Stimulated activated CD4-positive, alpha-beta T cell treated with anti-CD3 and anti-CD28 coated beads, Interleukin-1b, Interleukin-23, amount 100 ng/mL, for 4 hours (primary cell): ENCODE data around the gene SIMC1.

Source experiments
- DNase-seq, 2 donors: peaks; one replicate each; pipeline ENCODE4 v3.0.0-alpha.2; 2020; ENCODE audit warnings: low read depth in 2 of 2

SIMC1 gene

GRCh38 chr5:176361437-176362232, 123.4 kb downstream of the SIMC1 start, which contains the start of gene KIAA1191:
Gene KIAA1191, minus strand, starts transcription at chr5:176361764. Its CDS starts 2,256 bp downstream, at chr5:176359508.
- peak; percentile 88 to 91 for DNase-seq

DNA sequence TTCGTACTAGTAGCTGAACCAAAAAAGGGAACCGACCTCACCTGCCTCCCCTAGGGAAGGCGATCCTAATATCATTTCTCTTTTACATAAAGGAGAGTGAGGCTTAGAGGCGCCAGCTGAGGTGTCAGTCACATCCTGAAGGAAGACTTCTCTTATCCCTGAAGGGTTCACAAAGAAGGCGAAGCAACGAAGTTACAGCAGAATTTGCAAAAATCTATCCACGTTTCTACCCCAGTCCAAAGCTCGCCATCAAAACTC, 123.9 kb downstream of the SIMC1 start:
- DNase-seq, result no peak

- no peak for DNase-seq
Observed at GRCh38 chr5:176364765-176365350, 126.6 kb downstream of the SIMC1 start.

DNA sequence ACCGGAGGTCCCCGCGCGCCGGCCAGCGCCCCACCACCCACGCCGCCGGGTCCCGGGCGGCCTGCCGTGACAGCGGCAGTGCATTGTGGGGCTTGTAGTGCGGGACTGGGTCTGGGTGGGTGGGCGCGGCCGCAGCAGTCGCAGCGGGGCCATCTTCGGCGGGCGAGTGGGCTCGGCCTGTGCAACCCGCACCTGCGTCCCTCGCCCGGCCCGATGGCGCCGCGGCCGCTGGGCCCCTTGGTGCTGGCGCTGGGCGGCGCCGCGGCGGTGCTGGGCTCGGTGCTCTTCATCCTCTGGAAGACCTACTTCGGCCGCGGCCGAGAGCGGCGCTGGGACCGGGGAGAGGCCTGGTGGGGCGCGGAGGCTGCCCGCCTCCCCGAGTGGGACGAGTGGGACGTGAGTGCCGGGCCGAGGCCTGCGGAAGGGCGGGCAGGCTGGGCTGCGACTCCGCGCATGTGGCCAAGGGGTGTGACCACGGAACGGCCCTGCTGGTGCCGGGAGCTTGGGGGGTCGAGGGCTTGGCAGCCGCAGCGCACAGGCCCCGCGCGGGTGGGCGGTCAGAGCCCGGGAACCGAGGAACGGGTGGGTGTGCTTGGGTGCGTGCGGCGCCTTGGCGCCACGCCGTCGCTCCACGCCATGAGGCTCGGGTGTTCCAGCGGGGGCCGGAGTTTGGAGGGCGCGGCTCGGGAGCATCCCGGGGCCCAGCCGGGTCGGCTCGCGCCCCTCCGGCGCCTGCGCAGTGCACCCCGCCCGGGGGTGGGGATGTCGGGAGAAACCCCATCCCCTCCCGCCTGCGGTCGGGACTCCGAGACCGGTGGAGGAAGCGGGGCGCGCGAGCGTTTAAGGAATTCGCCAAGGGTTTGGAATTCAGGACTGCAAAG, 127.4 kb downstream of the SIMC1 start, which contains the start of gene ARL10:
ARL10 (plus strand) TSS at position 137 of the 881 bp plus-strand sequence; CDS start at position 214, 77 bp downstream.
- peak; percentile 36 to 66 for DNase-seq

DNA sequence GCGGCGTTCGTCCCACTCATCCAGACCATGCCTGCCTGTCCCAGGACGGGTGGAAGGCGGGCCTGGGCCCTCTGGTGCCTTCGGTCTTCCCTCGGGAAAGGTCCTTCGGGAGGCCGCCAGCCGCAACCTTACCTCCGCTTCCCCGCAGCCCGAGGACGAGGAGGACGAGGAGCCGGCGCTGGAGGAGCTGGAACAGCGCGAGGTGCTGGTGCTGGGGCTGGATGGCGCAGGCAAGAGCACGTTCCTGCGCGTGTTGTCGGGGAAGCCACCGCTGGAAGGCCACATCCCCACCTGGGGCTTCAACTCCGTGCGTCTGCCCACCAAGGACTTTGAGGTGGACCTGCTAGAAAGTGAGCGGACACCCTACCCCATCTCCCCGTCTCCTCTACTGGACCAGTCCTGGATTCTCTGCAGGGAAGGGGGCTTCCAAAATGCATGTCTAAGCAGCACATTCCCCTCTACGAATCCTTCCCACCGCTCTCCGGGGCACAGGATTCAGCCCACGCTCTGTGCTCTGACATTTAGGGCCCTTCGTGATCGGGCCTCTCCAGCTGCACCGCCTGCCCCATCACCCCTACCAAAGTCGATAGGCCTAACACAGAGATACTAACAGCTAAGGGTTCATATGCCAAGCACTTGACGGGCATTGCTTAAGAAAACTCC, 128.1 kb downstream of the SIMC1 start:
- no peak for DNase-seq

DNA sequence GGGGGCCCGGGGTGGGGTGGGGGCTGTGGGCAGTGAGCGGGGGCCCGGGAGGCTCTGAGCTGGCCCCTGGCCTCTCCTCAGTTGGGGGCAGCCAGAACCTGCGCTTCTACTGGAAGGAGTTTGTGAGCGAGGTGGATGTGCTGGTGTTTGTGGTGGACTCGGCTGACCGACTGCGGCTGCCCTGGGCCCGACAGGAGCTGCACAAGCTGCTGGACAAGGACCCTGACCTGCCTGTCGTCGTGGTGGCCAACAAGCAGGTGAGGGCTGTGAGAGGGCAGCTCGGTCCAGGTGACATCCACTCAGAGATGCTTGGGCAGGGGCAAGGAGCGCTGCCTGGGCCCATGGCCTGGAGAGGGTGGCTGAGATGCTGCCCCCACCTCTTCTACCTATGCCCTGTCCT, 130.5 kb downstream of the SIMC1 start:
- DNase-seq, result no peak

DNA sequence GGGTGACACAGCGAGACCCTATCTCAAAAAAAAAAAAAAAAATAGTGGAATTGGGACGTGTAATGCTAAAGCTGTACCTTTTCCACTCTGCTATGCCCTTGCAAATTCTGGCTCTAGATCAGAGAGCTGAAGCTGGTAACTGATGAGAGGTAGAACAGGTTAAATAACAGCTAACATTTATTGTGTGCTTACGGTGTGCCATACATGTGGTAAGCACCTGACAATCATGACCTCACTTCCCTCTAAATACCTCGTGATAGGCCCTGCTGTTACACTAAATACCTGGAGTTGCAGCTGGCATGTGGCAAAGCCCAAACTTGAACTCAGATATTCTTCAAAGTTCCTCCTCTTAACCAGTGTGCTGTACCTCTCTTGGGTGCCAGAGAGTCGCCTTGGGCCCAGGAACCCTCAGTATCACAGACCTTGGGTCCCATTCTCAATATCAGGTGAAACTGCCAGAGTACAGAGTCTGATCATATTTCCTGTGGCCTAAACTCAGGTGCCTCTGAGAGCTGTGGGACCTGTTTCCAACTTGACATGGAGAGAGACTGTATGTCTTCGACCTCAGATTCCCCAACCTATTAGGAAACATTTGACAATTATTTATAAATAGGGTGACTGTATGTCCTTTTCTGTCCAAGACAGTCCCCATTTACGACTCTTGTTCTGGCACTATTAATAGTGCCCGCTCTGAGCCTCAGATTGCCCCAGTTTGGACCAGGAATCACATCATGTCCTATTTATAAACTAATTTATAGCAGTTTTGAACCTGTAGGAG, 131.9 kb downstream of the SIMC1 start:
- DNase-seq, result no peak

DNA sequence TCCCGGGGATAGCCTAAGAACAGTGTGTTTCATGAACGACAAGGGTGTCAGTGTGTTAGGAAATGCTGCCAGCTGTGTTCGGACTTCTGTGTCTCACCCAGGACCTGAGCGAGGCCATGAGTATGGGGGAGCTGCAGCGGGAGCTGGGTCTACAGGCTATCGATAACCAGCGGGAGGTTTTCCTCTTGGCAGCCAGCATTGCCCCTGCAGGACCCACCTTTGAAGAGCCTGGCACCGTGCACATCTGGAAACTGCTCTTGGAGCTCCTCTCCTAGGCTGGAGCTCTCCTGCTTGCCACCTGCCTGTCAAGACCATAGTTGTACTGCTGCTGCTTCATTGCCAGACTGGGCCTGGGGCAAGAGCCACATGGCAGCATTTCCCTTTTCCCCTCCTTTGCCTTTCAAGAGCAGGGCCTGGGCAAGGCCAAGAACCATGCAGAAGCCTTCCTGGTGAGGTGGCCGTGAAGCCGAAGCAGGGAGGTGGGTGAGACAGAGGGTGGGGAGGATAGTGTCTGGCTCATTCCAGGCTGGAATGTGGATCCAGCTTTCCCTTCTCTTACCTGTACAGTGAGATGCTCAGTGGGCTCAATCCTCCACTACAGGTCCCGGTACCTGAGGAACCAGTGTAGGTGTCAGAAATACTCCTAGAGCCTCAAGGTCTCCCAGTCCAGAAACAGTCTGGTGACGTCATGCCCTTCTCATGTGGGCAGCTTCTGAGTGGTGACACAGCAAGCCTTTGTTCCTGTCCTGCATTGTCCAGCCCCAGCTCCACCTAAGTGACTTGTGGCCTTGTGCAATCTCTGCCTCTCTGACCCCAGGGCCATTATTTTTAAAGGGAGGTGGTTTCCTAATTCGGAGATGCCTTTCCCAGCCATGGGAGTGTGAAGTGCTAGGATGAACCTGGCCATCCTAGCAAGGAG, 133.7 kb downstream of the SIMC1 start:
- no peak for DNase-seq

DNA sequence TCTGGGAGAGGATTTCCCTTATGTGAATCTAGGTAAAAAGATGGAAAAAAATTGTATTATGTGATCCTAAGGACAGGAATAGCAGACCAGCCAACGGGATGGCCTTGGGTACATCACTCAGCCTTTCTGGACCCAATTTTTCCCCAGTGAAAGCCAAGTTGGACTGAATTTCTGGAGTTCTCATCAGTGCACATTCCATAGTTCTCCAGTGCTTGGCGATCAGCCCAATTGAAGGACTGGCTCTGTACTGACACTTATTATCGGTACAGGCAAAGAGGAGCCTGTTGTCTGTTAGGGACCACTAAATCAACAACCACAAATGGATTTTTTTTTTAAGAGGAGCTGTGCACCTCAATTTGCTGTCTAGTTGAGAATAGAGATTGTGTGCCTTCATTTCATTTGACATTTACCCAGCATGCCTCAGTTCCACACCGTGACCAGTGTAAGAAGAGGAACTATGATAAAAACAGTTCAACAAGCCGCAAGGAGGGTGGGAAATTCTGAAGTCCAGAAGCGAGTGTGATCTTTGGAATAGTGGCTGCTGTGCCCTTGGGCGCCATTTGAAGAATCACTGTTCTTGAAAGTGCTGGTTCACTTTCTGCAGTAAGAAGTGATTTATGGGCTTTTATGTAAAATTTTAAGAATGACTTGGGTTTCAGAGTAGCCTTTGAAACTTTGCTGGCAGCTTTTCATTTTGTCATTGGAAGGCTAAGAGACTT, 135.0 kb downstream of the SIMC1 start:
- DNase-seq, result no peak

GRCh38 chr5:176379881-176380280, 141.7 kb downstream of the SIMC1 start:
- DNase-seq, result no peak

DNA sequence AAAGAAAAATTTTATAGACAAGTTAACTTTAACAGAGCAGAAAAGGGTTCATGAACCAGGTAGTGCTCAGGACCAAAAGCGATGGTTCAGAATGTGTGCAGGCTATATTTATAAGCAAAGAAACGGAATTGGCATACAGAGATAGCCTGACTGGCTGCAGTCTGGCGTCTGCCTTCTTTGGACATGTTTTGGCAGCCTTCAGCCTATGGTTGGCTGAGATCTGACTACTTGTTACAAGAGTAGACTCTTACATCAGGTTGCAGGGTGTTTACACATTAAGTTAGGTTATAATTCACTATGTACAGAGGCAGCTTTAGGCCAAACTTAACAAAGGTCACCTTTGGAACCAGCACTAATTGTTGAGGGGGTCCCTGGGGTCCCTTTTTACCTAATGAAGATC, 143.2 kb downstream of the SIMC1 start:
- no peak for DNase-seq

- no peak for DNase-seq
Observed at GRCh38 chr5:176381979-176382378, 143.8 kb downstream of the SIMC1 start.

DNA sequence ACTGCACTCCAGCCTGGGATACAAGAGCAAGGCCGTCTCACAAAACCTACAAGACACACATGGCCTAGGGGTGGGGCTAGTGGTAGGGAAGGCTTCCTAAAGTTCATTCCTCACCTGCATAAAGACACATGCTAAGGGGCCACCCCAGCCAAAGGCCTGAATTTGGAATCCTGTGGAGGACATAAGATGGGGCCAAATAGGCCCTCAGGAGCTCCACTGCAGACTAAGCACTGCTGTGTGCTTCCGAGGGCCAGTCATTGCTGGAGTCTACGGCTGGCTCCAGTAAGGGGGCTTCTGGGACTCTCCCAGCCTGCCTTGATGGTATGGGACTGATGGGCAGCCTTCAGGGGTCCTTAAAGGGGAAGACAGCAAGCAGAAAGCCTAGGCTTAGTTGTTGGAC, 144.5 kb downstream of the SIMC1 start:
- no peak for DNase-seq

- DNase-seq, result no peak
Observed at GRCh38 chr5:176383248-176383905, 145.2 kb downstream of the SIMC1 start.

DNA sequence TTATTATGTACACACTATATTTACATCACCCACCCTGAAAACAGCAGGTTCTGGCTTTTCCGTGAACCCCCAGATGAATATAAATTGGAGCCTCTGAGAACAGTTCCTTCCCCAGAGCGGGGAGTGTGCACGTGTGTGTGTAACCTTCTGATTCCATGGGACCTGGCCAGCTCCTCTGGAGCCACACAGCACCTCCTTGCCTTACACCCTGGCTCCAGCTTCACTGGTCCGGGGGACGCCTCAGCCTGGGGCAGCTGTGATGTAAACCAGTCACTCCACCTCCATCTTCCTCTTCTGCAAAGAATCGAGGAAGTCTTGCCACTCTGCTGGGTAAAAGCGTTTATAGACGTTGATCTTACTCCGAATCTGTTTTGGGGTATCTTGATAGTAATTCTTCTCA, 145.7 kb downstream of the SIMC1 start:
- DNase-seq, result no peak

- no peak for DNase-seq
Observed at GRCh38 chr5:176384366-176384930, 146.2 kb downstream of the SIMC1 start.

DNA sequence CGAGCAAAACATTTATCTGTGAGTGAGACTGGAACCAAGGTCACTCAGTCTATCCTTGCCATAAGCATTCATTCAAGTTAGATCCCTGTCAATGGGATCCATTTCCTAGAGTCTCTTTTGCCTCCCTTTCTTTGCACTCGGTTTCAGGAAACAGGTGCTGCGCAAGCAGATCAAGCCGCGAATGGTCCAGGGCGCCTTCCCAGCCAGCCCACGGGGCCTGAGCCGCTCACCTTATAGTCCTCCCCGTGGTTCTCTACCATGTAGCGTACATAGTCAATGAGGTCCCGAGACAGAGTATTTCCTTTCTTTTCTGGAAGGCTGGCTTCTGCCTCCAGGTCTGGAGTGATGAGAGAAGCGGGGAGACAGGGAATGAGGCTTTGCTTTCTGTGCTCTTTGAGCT, 146.8 kb downstream of the SIMC1 start:
- no peak for DNase-seq

DNA sequence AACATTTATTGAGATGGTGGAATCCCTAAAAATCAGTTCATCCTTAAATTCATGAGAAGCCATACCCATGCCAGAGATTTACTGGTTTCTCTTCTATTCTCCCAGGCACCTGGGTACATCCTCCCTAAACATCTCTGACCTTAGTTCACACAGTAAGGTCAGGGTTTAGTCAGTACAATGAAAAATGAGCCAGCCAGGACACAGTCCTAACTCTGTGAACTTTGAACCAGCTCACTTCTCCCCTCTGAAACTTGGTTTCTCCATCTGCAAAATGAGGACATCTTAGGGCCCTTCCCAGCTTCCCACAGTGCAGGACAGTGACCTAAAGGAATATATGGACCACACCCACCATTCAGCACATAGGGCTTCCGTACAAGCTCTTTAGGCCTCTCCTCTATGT, 148.3 kb downstream of the SIMC1 start:
- no peak for DNase-seq
